Effector memory CD4-positive, alpha-beta T cell (primary cell): ENCODE results near the gene C1orf35.

Source experiments
- DNase-seq, 3 donors: peaks; one replicate each; pipeline ENCODE4 v3.0.0-alpha.2; 2020
- H3K27ac ChIP-seq: 2 replicates; pipeline ENCODE4 v1.7.0; 2013; ENCODE audit warnings: mild to moderate bottlenecking, low read length, moderate library complexity; ENCODE audit not compliant: insufficient read depth, poor library complexity, severe bottlenecking
- H3K27me3 ChIP-seq: replicated peaks from 2 replicates; pipeline ENCODE4 v1.7.0; 2013; ENCODE audit warnings: mild to moderate bottlenecking, low read length; ENCODE audit not compliant: insufficient read depth, control insufficient read depth, poor library complexity, severe bottlenecking
- H3K36me3 ChIP-seq: 2 replicates; pipeline ENCODE4 v1.7.0; 2013; ENCODE audit warnings: mild to moderate bottlenecking, low read length, moderate library complexity; ENCODE audit not compliant: control insufficient read depth, insufficient read depth
- H3K4me1 ChIP-seq: 2 replicates; pipeline ENCODE4 v1.7.0; 2013; ENCODE audit warnings: low read length, mild to moderate bottlenecking; ENCODE audit not compliant: control insufficient read depth, insufficient read depth, poor library complexity, severe bottlenecking
- H3K4me3 ChIP-seq: 2 replicates; pipeline ENCODE4 v1.7.0; 2013; ENCODE audit warnings: low read length, low read depth, mild to moderate bottlenecking; ENCODE audit not compliant: insufficient read depth, poor library complexity, severe bottlenecking
- H3K9me3 ChIP-seq: 2 replicates; pipeline ENCODE4 v1.7.0; 2013; ENCODE audit warnings: mild to moderate bottlenecking, low read length, moderate library complexity; ENCODE audit not compliant: control insufficient read depth

C1orf35 gene

GRCh38 chr1:228095938-228096337 lies 7.2 kb downstream of the C1orf35 start:
- Histone ChIP-seq H3K27ac (no peak overlapping the region), H3K4me1 (peaks cover 11% of the 10 kb centered on the region), H3K9me3 (peaks cover 4% of the 10 kb centered on the region), H3K36me3 (peaks cover 49% of the 10 kb centered on the region), H3K4me3 (no peak overlapping the region), H3K27me3 (no peaks in the 10 kb centered on the region)
- DNase-seq: no peak

GRCh38 chr1:228095161-228095560 lies 8.0 kb downstream of the C1orf35 start:
- no peak overlapping the region for H3K4me3 ChIP-seq
- peaks cover 47% of the 10 kb centered on the region for H3K36me3 ChIP-seq
- no peaks in the 10 kb centered on the region for H3K27me3 ChIP-seq
- H3K4me1 ChIP-seq: peaks cover 19% of the 10 kb centered on the region
- peaks cover 4% of the 10 kb centered on the region for H3K9me3 ChIP-seq
- DNase-seq: no peak
- no peak overlapping the region for H3K27ac ChIP-seq

DNA sequence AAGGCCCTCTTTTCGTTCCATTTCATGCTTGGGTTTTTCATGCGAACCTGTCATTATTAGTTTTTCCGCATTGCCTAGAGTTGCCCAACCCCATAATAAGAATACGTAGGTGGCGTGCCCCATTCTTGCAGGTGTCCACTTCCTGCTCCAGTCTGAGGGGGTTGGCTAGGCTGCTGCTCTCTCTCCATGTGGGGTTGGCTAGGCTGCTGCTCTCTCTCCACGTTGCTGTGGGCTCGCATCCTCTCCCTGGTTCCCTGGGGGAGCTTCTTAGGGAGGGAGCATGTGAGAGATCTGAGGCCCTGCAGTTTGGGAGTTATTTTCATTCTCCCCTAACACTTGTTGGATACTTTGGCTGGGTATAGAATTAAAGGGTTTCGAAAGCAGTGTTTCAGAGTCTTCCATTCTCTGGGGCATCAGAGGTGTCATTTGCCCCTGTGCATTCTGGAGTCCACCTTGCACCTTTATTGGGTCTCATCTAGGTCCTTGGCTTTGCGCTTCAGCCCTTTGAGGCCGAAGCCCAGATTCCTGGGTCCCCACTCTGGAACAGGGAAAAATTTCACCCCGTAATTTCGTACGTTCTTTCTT lies 8.6 kb downstream of the C1orf35 start:
- H3K9me3 ChIP-seq: peaks cover 4% of the 10 kb centered on the region
- no peaks in the 10 kb centered on the region for H3K27me3 ChIP-seq
- no peak overlapping the region for H3K4me3 ChIP-seq
- peaks cover 40% of the 10 kb centered on the region for H3K36me3 ChIP-seq
- H3K27ac ChIP-seq: no peak overlapping the region
- H3K4me1 ChIP-seq: peaks cover 25% of the 10 kb centered on the region
- no peak for DNase-seq

- Histone ChIP-seq H3K27me3 (no peaks in the 10 kb centered on the region), H3K4me1 (peaks cover 38% of the 10 kb centered on the region), H3K9me3 (peaks cover 4% of the 10 kb centered on the region), H3K36me3 (peaks cover 28% of the 10 kb centered on the region), H3K4me3 (no peak overlapping the region), H3K27ac (no peak overlapping the region)
- no peak for DNase-seq
Observed at GRCh38 chr1:228093050-228093906, 9.8 kb downstream of the C1orf35 start.

DNA sequence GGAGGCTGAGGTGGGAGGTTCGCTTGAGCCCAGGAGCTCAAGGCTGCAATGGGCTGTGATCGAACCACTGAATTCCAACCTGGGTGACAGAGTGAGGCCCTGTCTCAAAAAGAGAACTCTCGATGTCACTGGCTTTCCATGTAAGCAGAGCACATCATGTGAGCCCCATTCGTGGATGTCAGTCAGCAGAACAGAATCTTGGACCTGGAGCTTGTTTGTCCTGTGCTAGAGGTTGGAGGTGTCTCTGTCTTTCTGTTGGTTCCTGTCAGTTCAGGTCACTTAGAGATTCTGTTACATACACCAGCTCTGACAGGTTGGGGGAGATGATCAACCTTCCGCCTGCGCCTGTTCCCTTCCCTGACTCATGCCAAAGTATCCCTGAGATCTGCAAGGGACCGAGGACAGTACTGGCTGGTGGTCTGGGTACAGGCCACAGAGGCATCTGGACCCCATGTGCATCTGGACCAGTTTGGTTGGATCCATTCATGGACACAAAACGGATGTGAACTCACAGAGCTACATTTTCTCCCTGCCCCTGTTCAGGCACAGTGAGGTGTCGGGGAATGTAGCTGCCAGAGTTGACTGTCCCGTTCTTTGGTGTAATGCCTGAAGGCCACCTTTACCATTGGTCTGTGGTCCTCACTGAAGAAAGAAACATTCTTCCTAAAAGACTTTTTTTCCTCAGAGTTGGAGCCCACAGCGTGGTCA lies 10.6 kb downstream of the C1orf35 start:
- Histone ChIP-seq H3K4me1 (peaks cover 45% of the 10 kb centered on the region), H3K27ac (no peak overlapping the region), H3K36me3 (peaks cover 21% of the 10 kb centered on the region), H3K4me3 (no peak overlapping the region), H3K9me3 (peaks cover 4% of the 10 kb centered on the region), H3K27me3 (no peaks in the 10 kb centered on the region)
- no peak for DNase-seq

DNA sequence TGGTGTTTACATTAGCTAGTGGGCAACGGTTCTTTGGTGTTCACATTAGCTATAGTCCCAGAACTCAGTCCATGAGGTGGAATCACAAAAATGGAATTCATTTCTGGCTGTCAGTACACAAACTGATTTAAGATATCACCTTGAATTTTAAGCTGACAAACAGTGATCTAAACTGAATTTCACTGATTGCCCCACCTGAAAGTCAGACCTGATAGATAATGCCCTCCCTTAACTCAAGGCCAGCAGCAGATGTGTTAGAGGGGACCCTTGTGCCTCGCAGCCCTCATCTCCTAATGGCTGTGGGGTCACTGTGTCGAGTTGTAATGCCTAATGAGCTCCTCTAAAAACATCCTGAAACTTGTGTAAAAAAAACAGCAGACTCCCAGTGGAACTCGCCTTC lies 12.0 kb downstream of the C1orf35 start:
- peaks cover 4% of the 10 kb centered on the region for H3K9me3 ChIP-seq
- peak overlapping the region; percentile 35 for H3K27ac ChIP-seq
- peaks cover 59% of the 10 kb centered on the region for H3K4me1 ChIP-seq
- DNase-seq: no peak
- no peaks in the 10 kb centered on the region for H3K27me3 ChIP-seq
- H3K36me3 ChIP-seq: peaks cover 9% of the 10 kb centered on the region
- no peak overlapping the region for H3K4me3 ChIP-seq

GRCh38 chr1:228090613-228091081 lies 12.5 kb downstream of the C1orf35 start:
- Histone ChIP-seq H3K36me3 (peaks cover 9% of the 10 kb centered on the region), H3K9me3 (peaks cover 4% of the 10 kb centered on the region), H3K4me3 (no peak overlapping the region), H3K27me3 (no peaks in the 10 kb centered on the region), H3K27ac (no peak overlapping the region), H3K4me1 (peaks cover 63% of the 10 kb centered on the region)
- DNase-seq: no peak

DNA sequence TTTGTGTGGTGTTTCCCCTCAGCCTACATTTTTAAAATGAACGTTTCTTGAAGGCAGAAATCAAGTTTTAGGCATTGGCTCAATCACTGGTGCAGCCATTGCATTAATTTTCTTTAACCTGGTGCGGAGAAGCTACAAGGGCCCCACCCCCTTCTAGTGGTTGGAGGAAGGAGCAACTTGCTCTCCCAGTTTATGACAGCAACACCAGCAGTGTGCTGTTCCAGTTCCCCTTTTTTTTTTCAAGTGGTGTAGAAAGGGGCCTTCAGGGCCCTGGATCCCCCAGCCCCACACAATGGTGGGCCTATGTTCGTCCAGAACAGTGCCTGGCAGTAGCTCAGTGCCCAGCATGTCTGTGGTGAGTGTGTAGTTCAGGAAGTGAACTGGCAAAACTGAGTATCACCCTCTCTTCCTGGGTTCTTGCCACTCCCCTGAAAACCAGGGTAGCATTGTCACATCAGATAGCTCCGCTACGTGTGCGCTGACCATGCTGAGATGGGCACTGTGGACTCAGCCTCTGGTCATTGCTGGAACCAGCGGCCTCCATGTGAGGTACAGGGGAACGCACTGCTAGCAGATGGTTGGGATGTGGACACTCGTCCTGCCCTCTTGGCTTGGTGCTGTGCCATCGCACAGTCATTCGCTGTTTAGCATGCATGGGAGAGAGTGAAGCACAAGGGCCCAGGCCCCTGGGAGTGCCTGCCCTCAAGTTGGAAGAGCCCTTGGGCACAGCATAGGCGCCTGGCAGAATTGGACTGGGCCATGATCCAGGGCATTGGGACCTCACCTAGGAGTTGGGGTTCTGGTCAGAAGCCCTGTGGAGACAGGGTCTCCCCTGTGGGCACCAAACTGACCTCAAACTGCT lies 13.4 kb downstream of the C1orf35 start:
- H3K4me1 ChIP-seq: peaks cover 72% of the 10 kb centered on the region
- peak overlapping the region; percentile 53 for H3K27ac ChIP-seq
- no peak for DNase-seq
- no peak overlapping the region for H3K4me3 ChIP-seq
- peaks cover 4% of the 10 kb centered on the region for H3K9me3 ChIP-seq
- peaks cover 9% of the 10 kb centered on the region for H3K36me3 ChIP-seq
- no peaks in the 10 kb centered on the region for H3K27me3 ChIP-seq

DNA sequence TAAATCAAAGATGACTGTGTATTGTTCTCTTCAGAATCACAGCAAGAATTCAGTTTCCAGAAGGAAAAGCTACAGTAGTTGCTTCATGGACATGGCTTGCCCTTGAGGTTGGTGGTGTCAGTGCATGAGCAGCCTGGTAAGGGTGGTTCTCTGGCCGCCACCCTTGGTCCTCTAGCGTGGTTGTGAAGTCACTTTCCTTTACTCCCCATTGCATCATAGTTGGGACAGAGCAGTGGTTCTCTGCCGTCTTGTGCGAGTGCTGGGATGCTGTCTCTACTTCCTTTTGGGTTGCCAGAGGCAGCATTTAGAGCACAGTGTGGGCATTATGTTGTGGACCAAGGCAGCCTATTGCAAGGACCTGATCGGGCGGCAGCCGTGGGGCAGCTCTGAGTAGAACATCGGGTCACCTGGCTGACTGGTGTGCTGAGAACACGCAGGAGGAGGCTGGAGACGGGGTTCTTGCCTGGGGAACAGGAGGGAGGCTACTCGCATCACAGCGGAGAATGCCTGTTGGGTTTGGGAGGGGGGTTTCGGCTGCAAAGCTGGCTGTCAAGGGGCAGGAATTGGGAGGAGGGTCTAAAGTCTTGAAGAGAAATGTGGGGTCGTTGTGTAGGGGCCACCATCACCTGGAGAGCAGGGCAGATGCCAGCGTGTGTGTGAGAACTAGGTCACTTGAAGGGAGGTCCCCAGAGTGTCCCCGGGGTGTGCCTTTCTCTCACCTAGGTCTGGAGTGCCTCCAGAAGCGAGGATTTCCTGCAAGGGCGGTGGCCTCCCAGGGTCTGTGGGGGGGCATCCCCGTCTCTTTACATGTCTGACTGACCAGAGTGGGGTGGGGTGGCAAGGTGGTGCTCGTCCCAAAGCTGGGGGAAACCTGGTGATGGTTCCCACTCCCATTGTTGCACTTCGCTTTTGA lies 14.3 kb downstream of the C1orf35 start:
- peaks cover 5% of the 10 kb centered on the region for H3K36me3 ChIP-seq
- H3K4me3 ChIP-seq: no peak overlapping the region
- H3K9me3 ChIP-seq: no peaks in the 10 kb centered on the region
- H3K27ac ChIP-seq: peak overlapping the region; percentile 53
- no peaks in the 10 kb centered on the region for H3K27me3 ChIP-seq
- peaks cover 81% of the 10 kb centered on the region for H3K4me1 ChIP-seq
- no peak for DNase-seq
